GM10266 (cell line): ENCODE measurements around the gene SDK2.

ENCODE experiments used
- DNase-seq: peaks from one replicate; pipeline ENCODE4 v3.0.0; 2012; ENCODE audit errors: extremely low spot score
- CTCF ChIP-seq: IDR thresholded peaks from 2 replicates; pipeline ENCODE4 v1.5.1; 2012; ENCODE audit warnings: mild to moderate bottlenecking, low read depth; ENCODE audit not compliant: control insufficient read depth, insufficient read depth; ENCODE audit errors: missing control alignments

The SDK2 gene

GRCh38 chr17:73357318-73357717 is 286.9 kb downstream of the SDK2 start:
- no peak for TF ChIP-seq CTCF
- no peak for DNase-seq

DNA sequence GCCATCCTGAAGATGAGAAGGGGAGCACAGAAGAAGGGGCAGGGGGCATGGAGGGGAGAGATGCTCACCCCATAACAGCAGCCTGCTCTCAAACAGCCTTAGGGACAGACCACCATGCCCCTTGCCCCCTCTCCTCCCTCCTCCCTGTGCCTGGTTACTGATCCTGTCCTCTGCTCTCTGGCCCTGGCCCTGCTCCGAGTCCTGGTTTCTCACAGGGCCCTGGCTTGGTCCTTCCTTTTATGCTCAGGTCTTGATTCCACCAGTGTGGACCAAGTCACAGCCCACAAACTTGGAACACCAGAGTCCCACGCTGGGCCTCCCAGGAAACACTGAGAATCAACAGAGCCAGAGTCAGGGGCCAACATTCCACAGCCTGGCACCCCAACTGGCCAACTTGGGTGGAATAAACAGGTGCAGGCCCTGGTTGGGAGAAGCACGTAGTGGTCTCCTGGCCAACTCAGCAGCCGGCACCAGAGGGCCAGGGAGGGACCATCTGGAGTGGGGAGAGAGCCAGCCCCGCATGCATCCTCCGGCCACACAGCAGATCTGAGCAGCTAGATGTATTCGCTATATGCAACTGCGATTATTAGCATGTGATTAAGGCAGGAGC is 287.6 kb downstream of the SDK2 start:
- DNase-seq = no peak
- TF ChIP-seq CTCF = no peak

GRCh38 chr17:73354423-73355284 is 289.6 kb downstream of the SDK2 start:
- no peak for TF ChIP-seq CTCF
- DNase-seq = no peak

DNA sequence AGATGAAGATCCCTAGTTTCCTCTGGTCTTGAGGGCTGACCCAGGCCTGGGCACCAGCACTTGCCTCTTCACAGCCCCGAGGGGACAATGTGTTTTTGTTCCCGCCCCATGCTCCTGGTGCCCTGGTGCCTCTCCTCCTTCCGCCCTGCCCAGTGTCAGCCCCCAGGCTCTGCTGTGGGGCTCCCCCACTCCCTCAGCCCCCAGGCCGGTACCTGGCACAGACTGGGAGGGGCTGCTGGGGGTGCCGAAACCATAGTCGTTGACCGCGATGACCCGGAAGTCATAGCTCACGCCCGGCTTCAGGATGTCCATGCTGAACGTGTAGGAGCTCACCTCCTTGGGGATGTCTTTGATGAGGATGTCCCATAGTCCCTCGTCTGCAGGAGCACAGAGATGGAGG is 292.0 kb downstream of the SDK2 start:
- no peak for TF ChIP-seq CTCF
- DNase-seq = no peak

GRCh38 chr17:73351764-73352163 is 292.5 kb downstream of the SDK2 start:
- no peak for TF ChIP-seq CTCF
- DNase-seq = no peak

- no peak for TF ChIP-seq CTCF
- no peak for DNase-seq
Measured at GRCh38 chr17:73350864-73351263, 293.4 kb downstream of the SDK2 start.

DNA sequence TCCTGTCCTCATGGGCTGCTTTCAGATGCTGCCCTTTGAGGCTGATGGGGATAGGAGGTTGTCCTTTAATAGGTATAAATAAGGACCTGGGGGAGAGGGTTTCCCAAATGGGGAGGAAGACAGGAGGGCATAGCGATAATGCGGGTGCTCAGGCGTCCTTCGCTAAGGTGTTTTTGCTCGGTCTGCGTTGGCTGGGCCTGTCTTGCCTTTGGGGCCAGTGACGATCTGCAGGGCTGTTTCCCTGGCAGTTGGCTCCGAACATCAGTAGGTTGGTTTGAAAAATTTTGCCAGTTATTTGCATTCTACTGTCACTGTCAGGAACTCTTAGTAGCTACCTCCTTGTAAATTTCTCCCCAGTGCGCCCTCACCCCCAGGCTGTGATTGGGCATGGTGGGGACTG is 294.6 kb downstream of the SDK2 start:
- no peak for TF ChIP-seq CTCF
- DNase-seq = no peak
